Activated CD8-positive, alpha-beta memory T cell treated with anti-CD3 and anti-CD28 coated beads, Interleukin-2, amount 10 ng/mL, durations not matched to agents 7 days and 5 days (primary cell): Measurements from ENCODE around the gene C2CD4B. TPM values are rescaled to one million over a fixed set of nuclear protein-coding genes. Genes with fewer than 3 reads are reported as not detected.

Experiments used
- ATAC-seq: fragments of 150-1000 bp; cut with Tn5 transposase; one replicate; pipeline ENCODE4 v1.10.0; 2021; ENCODE audit warnings: moderate library complexity
- CTCF ChIA-PET: fragments of 350-600 bp; sonication (Branson Sonifier 250); formaldehyde crosslinking; loops from one replicate; lab custom pipeline; 2021; ENCODE audit warnings: antibody characterized with exemption; lab: Charles Lee
- DNase-seq: peaks from one replicate; pipeline ENCODE4 v3.0.0-alpha.2; 2020
- H3K27ac Mint-ChIP-seq: one replicate; pipeline ENCODE4 v1.8.0; 2021; ENCODE audit warnings: mild to moderate bottlenecking, mixed read lengths
- H3K27me3 Mint-ChIP-seq: one replicate; pipeline ENCODE4 v1.8.0; 2021; ENCODE audit warnings: mixed read lengths
- H3K36me3 Mint-ChIP-seq: one replicate; pipeline ENCODE4 v1.8.0; 2021; ENCODE audit warnings: mild to moderate bottlenecking, mixed read lengths
- H3K4me1 Mint-ChIP-seq: one replicate; pipeline ENCODE4 v1.8.0; 2021; ENCODE audit warnings: mixed read lengths
- H3K4me3 Mint-ChIP-seq: one replicate; pipeline ENCODE4 v1.8.0; 2021; ENCODE audit warnings: mild to moderate bottlenecking, moderate library complexity, mixed read lengths
- H3K9me3 Mint-ChIP-seq: one replicate; pipeline ENCODE4 v1.8.0; 2022; ENCODE audit warnings: low read depth, mixed read lengths
- total RNA-seq, 2 experiments: library from RNA; stranded (reverse); gene quantifications; one replicate each; pipeline ENCODE4 v1.2.3, GENCODE V29; 2021

Gene C2CD4B, protein sequence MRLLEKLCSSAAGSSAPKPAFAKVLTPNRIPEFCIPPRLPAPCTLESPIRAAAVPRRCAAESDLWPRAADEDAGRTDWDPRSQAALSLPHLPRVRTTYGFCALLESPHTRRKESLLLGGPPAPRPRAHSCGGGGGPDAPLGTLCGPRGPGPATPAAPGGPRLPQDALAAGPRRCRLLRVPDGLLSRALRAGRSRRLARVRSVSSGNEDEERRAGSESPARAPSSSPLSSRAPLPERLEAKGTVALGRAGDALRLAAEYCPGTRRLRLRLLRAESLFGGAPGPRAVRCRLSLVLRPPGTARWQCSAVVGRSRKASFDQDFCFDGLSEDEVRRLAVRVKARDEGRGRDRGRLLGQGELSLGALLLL
- total RNA-seq = under 1 TPM in 1 of 2 experiments, not detected in 1; 0.23 TPM

DNA sequence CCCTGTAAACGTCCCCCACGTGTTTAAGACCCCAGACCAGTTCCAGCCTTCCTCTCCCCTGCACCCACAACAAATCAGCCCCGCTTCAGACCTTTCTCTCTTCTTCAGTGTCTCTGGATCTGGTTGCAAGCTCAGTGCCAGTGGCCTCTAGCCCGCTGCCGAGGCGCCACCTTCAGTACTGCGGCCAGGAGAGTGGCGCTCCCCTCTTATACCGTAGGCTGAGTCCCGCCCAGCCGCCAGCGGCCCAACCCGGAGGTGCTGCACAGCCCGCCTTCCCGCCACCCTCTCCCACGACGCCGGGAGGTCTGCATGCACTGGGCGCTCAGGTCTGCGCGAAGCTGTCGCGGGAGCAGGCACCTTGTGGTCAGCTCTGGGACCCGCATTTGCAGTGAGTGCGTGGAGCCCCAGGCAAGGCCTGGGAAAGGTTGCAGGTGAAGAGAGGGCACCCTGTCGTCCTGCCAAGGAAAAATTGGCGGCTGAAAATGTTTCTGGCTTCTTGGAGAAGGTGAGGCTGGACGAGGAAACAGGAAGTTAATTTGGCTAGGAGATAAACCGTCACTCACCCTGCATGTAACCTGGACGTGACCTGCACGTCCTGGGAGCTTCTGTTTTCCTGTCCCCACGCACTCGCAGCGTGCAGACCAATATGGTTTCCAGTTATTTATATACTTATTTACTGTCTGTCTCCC, at the start of gene C2CD4B:
C2CD4B (minus strand) TSS at position 182 of the 689 bp plus-strand sequence. CDS start 301 bp downstream, outside the sequence.
- Mint-ChIP-seq H3K9me3 (no peaks in the 10 kb centered on the region), H3K36me3 (peaks cover 2% of the 10 kb centered on the region), H3K27ac (peak within 1 kb of the TSS; percentile 7), H3K27me3 (peaks cover 82% of the 10 kb centered on the region), H3K4me1 (peaks cover 13% of the 10 kb centered on the region), H3K4me3 (peak within 1 kb of the TSS; percentile 48)
- DNase-seq (no peak), ATAC-seq (peak; percentile 51)
- CTCF ChIA-PET = interaction anchor here (0.9 to 1.2 kb wide), 2 partner anchors 13 to 104 kb away, joined by 3 to 4 read pairs; partner anchors contain the start of gene VPS13C

DNA sequence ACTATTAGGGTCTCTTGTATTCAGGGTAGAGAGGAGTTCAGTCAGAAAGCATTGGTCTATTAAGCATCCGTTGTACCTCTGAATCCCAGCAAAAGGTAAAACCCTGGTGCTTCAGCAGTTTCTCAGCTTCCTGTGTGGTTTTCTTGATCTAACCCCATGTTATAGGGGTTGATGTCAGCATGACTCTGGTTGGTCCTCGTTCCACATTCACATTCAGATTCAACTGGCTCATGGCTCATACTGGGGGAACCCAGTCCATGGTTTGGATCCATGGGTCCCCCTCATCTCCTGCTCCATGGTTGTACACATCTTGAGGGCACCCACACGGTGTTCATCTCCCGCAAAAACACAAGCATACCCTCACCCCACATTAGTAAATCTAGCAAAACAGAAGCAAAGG, 47.7 kb upstream of the C2CD4B start:
- Mint-ChIP-seq H3K4me1 (peaks cover 8% of the 10 kb centered on the region), H3K36me3 (no peaks in the 10 kb centered on the region), H3K27me3 (peaks cover 3% of the 10 kb centered on the region), H3K4me3 (no peak overlapping the region), H3K9me3 (peaks cover 13% of the 10 kb centered on the region), H3K27ac (no peak overlapping the region)
- ATAC-seq (no peak), DNase-seq (peak; percentile 42)
- CTCF ChIA-PET = no interaction called here

DNA sequence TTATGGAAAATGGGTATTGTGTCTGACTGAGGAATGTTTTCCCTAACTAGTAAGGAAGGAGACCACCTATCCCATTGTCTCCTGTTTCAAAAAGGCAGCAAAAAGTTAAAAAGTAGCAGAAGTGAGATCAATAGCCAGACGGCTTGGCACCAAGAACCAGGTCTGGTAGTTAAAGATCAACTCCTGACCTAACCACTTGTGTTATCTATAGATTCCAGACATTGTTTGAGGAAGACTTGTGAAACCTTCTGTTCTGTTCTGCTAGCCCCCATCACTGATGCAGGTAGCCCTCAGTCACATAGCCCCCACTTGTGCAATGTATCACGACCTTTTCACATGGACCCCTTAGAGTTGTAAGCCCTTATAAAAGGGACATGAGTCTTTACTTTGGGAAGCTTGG, 46.3 kb upstream of the C2CD4B start:
- no peak overlapping the region for H3K4me3 Mint-ChIP-seq
- ATAC-seq (no peak), DNase-seq (no peak)
- H3K4me1 Mint-ChIP-seq = peaks cover 8% of the 10 kb centered on the region
- peaks cover 3% of the 10 kb centered on the region for H3K27me3 Mint-ChIP-seq
- CTCF ChIA-PET = no interaction called here
- peaks cover 11% of the 10 kb centered on the region for H3K9me3 Mint-ChIP-seq
- no peaks in the 10 kb centered on the region for H3K36me3 Mint-ChIP-seq
- H3K27ac Mint-ChIP-seq = no peak overlapping the region

DNA sequence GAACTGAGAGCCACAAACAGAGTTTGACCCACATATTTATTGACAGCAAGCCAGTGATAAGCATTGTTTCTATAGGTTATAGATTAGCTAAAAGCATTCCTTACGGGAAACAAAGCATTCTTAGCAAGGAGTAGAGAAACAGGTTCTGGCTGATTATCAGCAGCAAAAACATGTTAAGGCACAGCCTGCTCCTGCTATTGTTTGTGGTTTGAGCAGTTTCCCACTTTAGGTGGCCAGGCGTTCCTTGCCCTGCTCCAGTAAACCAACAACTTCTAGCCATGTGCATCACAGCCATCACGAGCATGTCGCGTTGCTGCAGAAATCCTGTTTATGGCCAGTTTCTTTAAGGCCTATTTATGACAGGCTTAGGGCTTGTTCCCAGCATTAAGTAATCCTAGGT, 44.7 kb upstream of the C2CD4B start:
- no peak for ATAC-seq
- DNase-seq = no peak
- no peak overlapping the region for H3K27ac Mint-ChIP-seq
- H3K4me3 Mint-ChIP-seq = no peak overlapping the region
- CTCF ChIA-PET = no interaction called here
- no peaks in the 10 kb centered on the region for H3K36me3 Mint-ChIP-seq
- peaks cover 8% of the 10 kb centered on the region for H3K4me1 Mint-ChIP-seq
- H3K27me3 Mint-ChIP-seq = peaks cover 11% of the 10 kb centered on the region
- peaks cover 7% of the 10 kb centered on the region for H3K9me3 Mint-ChIP-seq

DNA sequence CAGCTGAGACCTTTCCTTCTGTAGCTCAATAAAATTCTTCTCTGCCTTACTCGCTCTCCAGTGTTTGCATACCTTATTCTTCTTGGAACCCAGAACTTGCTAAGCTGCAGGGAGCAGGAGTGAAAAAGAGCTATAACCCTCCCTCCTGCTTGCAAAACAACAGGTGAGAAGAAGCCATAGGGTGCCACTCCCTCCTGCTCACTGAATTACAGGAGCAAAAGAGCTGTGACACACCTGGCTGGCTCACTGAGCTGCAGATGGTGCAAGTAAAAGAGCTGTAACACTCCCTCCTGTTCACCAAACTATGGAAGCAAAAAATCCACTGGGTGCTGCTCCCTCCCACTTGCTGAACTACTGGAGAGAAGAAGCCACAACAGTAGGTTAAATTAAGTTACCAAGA, 44.2 kb upstream of the C2CD4B start:
- H3K27me3 Mint-ChIP-seq = peaks cover 11% of the 10 kb centered on the region
- no peaks in the 10 kb centered on the region for H3K36me3 Mint-ChIP-seq
- no peak overlapping the region for H3K4me3 Mint-ChIP-seq
- no peak for ATAC-seq
- H3K27ac Mint-ChIP-seq = no peak overlapping the region
- peaks cover 8% of the 10 kb centered on the region for H3K4me1 Mint-ChIP-seq
- CTCF ChIA-PET = no interaction called here
- H3K9me3 Mint-ChIP-seq = peaks cover 7% of the 10 kb centered on the region
- no peak for DNase-seq

DNA sequence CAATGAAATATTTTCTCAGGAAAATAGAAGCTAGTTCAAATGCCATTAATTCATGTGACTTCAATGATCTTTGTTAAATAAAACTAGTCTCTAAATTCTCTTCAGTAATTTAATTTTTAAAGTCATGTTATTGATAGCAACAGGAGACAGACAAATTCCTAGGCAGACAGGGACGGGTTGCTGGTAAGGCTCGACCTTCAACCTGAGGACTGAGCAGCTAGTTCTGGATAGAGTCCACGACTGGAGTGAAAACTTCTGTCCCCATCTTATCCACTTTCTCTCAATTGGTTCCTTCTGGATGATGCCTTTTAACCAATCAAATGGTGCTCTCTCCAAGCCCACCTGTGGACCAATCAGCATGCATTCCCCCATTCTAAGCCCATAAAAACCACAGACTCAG, 43.8 kb upstream of the C2CD4B start:
- H3K27ac Mint-ChIP-seq = no peak overlapping the region
- peaks cover 7% of the 10 kb centered on the region for H3K9me3 Mint-ChIP-seq
- no peak overlapping the region for H3K4me3 Mint-ChIP-seq
- CTCF ChIA-PET = no interaction called here
- peaks cover 11% of the 10 kb centered on the region for H3K27me3 Mint-ChIP-seq
- ATAC-seq (no peak), DNase-seq (no peak)
- peaks cover 8% of the 10 kb centered on the region for H3K4me1 Mint-ChIP-seq
- H3K36me3 Mint-ChIP-seq = no peaks in the 10 kb centered on the region

DNA sequence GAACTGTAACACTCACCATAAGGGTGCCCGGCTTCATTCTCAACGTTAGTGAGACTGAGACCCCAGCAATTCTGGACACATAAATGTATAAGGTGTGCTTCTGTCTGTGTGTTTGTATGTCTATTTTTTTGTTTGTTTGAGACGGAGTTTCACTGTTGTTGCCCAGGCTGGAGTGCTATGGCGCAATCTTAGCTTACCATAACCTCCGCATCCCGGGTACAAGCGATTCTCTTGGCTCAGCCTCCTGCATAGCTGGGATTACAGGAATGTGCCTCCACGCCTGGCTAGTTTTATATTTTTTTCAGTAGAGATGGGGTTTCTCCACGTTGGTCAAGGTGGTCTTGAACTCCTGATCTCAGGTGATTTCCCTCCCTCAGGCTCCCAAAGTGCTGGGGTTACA, 43.3 kb upstream of the C2CD4B start:
- Mint-ChIP-seq H3K4me1 (peaks cover 7% of the 10 kb centered on the region), H3K36me3 (no peaks in the 10 kb centered on the region), H3K27ac (no peak overlapping the region), H3K9me3 (peaks cover 7% of the 10 kb centered on the region), H3K4me3 (no peak overlapping the region), H3K27me3 (peaks cover 11% of the 10 kb centered on the region)
- CTCF ChIA-PET = no interaction called here
- no peak for ATAC-seq
- DNase-seq = no peak

DNA sequence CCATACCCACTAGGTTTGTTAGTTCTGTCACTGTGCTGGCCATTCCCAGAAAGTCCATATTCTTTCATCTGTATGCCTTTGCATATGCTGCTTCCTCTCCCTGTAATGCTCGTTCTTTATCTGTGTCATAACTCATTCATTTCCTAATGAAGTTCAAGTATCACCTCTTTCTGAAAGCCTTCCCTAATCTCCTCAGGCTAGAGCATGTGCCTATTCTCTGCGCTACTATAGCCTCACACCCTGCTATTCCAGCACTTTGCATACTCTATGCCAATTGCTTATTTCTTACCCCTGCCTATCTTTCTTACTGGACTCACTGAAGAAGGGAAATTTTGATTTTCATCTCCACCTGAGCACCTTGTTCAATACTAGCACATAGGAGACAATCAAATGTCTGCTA, 25.6 kb upstream of the C2CD4B start:
- H3K9me3 Mint-ChIP-seq = no peaks in the 10 kb centered on the region
- H3K27ac Mint-ChIP-seq = no peak overlapping the region
- CTCF ChIA-PET = no interaction called here

DNA sequence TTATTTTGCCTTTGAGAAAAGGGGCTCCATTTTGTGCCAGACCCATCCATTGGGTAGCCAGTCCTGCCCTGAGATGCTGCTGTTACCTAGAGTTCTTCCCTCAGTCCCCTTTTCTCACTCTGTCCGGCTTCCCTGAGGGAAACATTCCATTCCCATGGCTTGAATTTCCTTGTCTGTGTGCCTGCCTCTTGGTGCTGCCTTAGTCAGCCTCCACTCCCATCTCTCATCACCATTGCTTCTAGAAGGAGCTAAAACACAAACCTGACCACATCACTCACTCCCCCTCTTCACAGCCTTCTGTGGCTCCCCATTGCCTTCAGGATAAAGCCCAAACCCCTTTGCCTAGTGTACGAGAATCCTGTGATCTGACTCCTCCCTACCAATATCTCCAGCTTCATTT, 25.2 kb upstream of the C2CD4B start:
- Mint-ChIP-seq H3K4me3 (no peak overlapping the region), H3K27ac (no peak overlapping the region), H3K9me3 (no peaks in the 10 kb centered on the region), H3K36me3 (no peaks in the 10 kb centered on the region), H3K4me1 (no peaks in the 10 kb centered on the region), H3K27me3 (peaks cover 42% of the 10 kb centered on the region)
- DNase-seq (no peak), ATAC-seq (no peak)
- CTCF ChIA-PET = no interaction called here

More for the DNA sequence above, 25.6 kb upstream of the C2CD4B start:
- no peaks in the 10 kb centered on the region for H3K4me1 Mint-ChIP-seq
- DNase-seq (no peak), ATAC-seq (no peak)
- H3K36me3 Mint-ChIP-seq = no peaks in the 10 kb centered on the region
- H3K4me3 Mint-ChIP-seq = no peak overlapping the region
- peaks cover 42% of the 10 kb centered on the region for H3K27me3 Mint-ChIP-seq

DNA sequence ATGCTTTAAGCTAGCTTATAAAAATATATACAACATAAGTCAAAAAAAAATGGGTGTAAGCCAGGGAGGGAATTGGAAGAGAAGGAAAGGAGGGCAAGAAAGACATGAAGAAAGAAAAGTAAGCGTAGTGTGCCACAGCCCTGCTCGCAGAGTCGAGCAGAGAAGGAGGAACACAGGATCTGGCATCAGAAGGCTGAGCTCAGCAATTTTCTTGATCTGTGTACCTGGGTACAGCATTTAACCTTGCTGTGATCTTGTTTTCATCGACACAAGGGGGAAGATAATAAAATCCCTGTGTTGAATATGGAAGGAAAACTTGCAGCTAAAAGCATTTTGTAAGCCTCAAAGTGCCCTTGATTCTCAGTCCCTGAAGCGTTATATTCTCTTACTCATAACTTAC, 23.7 kb upstream of the C2CD4B start:
- Mint-ChIP-seq H3K4me3 (no peak overlapping the region), H3K4me1 (no peaks in the 10 kb centered on the region), H3K27ac (no peak overlapping the region), H3K36me3 (no peaks in the 10 kb centered on the region), H3K9me3 (no peaks in the 10 kb centered on the region), H3K27me3 (peaks cover 38% of the 10 kb centered on the region)
- CTCF ChIA-PET = no interaction called here
- ATAC-seq (no peak), DNase-seq (no peak)

DNA sequence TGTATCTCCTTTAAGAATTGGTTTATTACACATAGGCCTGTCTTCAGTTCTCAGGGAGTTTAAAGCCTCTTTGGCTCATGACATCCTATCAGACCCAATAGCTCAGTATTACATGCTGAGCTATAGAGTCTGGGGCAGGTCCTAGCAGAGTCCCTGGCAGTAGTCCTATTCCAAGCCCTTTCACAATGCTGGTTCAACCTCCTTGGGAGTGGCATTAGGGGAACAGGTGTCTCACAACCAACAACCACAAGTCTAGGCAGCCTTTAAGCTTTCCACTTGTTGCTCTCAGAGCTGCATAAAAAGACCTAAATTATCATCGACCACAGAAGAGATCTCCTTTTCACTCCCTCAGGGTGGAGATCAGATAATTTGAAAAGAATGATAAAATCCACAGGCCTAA, 22.8 kb upstream of the C2CD4B start:
- ATAC-seq (no peak), DNase-seq (no peak)
- CTCF ChIA-PET = no interaction called here
- no peak overlapping the region for H3K27ac Mint-ChIP-seq
- H3K27me3 Mint-ChIP-seq = peaks cover 30% of the 10 kb centered on the region
- no peaks in the 10 kb centered on the region for H3K36me3 Mint-ChIP-seq
- no peak overlapping the region for H3K4me3 Mint-ChIP-seq
- no peaks in the 10 kb centered on the region for H3K9me3 Mint-ChIP-seq
- H3K4me1 Mint-ChIP-seq = no peaks in the 10 kb centered on the region

DNA sequence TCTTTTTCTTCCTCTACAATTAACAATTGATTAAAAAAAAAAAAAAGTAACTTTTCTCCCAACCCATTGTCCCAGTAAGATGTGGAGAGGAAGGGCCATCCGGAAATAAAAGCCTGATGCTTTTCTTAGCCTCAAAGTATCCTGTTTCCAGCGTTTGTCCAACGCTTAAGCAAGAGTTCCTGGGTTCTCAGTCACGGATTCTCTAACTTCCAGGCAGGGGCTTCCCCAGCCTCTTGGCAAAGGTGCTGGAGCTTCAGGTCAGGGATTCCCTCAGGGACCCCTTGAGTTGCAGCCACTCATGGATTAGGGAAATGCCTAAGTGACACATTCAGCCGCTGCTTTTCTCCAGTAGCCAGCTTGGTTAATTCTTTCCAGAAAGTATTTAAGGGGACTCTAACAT, 22.3 kb upstream of the C2CD4B start:
- no peak for DNase-seq
- Mint-ChIP-seq H3K4me3 (no peak overlapping the region), H3K4me1 (no peaks in the 10 kb centered on the region), H3K36me3 (no peaks in the 10 kb centered on the region), H3K9me3 (no peaks in the 10 kb centered on the region), H3K27ac (no peak overlapping the region), H3K27me3 (peaks cover 25% of the 10 kb centered on the region)
- CTCF ChIA-PET = no interaction called here
- ATAC-seq = no peak

DNA sequence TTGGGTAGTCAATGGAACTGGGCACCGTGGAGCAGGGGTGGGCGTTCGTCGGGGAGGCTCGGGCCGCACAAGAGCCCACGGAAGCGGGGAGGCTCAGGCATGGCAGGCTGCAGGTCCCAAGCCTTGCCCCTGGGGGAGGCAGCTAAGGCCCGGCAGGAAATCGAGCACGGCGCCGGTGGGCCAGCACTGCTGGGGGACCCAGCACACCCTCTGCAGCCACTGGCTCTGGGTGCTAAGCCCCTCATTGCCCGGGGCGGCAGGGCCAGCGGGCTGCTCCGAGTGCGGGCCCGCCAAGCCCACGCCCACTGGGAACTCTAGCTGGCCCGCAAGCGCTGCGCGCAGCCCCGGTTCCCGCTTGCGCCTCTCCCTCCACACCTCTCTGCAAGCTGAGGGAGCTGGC, 21.5 kb upstream of the C2CD4B start:
- H3K9me3 Mint-ChIP-seq = no peaks in the 10 kb centered on the region
- ATAC-seq = no peak
- H3K4me1 Mint-ChIP-seq = no peaks in the 10 kb centered on the region
- peaks cover 24% of the 10 kb centered on the region for H3K27me3 Mint-ChIP-seq
- CTCF ChIA-PET = no interaction called here
- DNase-seq = no peak
- no peaks in the 10 kb centered on the region for H3K36me3 Mint-ChIP-seq
- no peak overlapping the region for H3K27ac Mint-ChIP-seq
- H3K4me3 Mint-ChIP-seq = no peak overlapping the region

DNA sequence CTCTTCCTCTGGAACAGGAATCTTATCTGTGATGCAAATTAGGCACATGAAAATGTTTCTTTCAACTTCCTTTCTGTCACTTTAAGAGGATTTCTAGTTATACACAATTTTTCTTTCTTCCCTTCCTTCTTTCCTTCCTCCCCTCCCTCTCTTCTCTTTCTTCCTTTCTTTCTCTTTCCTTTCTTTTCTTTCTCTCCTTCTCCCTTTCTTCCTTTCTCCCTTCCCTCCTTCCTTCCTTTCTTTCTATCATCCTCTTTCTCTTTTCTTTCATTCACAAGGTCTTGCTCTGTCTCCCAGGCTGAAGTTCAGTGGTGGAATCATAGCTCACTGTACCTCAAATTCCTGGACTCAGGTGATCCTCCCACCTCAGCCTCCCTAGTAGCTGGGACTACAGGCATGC, 18.0 kb upstream of the C2CD4B start:
- CTCF ChIA-PET = no interaction called here
- Mint-ChIP-seq H3K27me3 (peaks cover 22% of the 10 kb centered on the region), H3K36me3 (no peaks in the 10 kb centered on the region), H3K9me3 (no peaks in the 10 kb centered on the region), H3K27ac (no peak overlapping the region), H3K4me1 (no peaks in the 10 kb centered on the region), H3K4me3 (no peak overlapping the region)
- no peak for DNase-seq
- ATAC-seq = no peak
